GM12874 (cell line): ENCODE measurements around the gene PRDX5.

Experiments
- TF ChIP-seq, protein P1 (sequence below): IDR thresholded peaks from 2 replicates; pipeline ENCODE4 v1.5.1; 2011; ENCODE audit warnings: low read depth, mild to moderate bottlenecking, control low read depth, low read length, moderate library complexity; ENCODE audit not compliant: insufficient read depth

Gene PRDX5

DNA sequence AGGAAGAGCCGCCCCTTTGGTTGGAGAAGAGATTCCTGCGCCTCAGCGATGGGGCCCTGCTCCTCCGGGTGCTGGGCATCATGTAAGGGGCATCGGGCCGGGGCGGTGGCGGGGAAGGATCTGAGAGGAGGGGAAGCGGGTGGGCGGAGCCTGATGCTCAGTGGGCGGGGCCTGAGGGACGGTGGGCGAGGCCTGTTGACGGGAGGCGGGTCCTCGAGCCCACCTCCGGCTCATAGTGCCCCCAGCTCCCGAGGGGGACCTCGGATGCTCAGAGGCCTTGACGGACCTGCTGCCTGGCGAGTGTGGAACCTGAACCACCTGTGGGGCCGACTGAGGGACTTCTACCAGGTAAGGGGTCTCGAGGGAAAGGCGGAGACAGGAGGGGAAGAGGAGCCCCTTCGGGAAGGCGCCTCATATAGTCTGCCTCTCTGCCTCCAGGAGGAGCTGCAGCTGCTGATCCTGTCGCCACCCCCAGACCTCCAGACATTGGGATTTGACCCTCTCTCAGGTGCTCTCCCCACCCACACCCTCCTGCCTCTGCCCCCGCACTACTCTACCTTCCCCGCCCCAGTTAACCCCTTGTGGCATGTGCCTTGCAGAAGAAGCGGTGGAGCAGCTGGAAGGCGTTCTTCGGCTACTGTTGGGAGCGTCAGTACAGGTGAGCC, 22.9 kb downstream of the PRDX5 start:
- TF ChIP-seq, protein P1, sequence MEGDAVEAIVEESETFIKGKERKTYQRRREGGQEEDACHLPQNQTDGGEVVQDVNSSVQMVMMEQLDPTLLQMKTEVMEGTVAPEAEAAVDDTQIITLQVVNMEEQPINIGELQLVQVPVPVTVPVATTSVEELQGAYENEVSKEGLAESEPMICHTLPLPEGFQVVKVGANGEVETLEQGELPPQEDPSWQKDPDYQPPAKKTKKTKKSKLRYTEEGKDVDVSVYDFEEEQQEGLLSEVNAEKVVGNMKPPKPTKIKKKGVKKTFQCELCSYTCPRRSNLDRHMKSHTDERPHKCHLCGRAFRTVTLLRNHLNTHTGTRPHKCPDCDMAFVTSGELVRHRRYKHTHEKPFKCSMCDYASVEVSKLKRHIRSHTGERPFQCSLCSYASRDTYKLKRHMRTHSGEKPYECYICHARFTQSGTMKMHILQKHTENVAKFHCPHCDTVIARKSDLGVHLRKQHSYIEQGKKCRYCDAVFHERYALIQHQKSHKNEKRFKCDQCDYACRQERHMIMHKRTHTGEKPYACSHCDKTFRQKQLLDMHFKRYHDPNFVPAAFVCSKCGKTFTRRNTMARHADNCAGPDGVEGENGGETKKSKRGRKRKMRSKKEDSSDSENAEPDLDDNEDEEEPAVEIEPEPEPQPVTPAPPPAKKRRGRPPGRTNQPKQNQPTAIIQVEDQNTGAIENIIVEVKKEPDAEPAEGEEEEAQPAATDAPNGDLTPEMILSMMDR, result no peak

DNA sequence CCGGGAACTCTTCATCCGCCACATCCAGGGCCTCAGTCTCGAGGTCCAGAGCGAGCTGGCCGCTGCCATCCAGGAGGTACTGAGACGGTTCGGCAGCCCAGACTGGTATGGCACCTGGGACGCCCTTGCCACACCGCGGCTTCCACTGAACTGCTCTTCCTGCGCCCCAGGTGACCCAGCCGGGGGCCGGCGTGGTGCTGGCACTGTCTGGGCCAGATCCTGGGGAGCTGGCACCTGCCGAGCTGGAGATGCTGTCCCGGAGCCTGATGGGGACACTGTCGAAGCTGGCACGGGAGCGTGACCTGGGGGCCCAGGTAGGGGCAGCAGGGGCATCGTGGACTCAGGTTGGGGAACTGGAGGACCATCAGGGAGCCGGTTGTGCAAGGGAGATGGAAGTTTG, 23.5 kb downstream of the PRDX5 start:
- TF ChIP-seq, protein P1, result no peak

DNA sequence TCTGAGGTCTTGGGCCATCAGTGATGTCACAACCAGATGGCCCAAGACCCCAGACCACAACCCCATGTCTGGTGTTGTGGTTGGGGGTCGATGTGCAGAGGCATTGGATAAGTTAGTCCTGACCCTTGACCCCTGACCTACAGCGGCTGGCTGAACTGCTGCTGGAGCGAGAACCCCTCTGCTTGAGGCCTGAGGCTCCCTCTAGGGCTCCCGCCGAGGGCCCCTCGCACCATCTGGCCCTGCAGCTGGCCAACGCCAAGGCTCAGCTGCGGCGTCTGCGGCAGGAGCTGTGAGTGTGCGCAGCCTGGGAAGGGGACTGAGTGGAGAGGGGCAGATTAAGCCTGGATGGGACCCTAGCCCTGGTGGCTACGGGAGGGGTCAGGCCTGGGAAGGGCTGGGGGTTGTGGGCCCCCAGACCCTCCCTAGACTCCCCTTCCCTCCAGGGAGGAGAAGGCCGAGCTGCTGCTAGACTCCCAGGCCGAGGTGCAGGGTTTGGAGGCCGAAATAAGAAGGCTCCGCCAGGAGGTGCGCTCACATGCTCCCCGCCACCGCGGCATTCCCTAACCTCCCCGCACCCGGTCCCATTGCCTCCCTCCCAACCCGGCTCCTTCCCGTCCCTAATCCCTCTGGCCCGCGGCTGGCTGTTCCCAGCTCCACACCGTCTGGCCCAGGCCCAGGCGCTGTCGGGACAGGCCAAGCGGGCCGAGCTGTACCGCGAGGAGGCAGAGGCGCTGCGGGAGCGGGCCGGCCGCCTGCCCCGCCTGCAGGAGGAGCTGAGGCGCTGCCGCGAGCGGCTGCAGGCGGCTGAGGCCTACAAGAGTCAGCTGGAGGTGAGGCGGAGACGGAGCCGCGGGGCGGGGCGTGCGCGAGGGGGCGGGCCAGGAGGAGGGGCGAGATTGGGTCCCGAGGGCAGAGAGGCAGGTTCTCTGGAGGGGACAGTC, 24.2 kb downstream of the PRDX5 start:
- TF ChIP-seq, protein P1, result peak; percentile 42

DNA sequence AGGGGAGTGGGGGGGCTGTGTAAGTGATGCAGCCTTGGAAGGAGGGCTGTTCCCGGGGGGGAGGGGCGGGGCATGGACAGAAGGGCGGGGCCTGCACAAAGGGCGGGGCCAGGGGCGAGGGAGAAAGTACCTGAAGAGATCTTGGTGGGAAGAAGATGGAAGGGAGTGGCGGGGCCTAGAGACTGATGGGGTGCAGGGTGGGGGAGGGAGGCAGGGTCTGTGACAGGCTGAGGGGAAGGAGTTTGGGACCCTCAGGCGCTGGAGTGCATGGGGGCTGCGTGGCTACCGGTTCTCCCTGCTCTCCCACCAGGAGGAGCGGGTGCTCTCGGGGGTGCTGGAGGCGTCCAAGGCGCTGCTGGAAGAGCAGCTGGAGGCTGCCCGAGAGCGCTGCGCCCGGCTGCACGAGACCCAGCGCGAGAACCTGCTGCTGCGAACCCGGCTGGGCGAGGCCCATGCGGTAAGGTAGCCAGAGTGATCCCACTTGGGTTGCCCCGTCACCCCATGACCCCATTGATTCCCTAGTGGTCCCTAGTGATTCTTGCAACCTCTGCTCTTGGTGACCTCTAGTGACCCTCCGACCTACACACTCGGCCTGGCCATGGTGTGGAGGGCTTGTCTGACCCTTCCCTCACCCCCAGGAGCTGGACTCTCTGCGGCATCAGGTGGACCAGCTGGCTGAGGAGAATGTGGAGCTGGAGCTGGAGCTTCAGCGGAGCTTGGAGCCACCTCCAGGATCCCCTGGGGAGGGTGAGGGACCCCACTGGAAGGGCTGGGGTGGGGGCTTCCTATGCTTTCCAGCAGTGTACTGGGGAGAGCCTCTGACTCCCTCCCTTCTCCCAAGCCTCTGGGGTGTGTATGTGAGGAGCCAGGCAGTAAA, 25.2 kb downstream of the PRDX5 start:
- TF ChIP-seq, protein P1, result no peak

DNA sequence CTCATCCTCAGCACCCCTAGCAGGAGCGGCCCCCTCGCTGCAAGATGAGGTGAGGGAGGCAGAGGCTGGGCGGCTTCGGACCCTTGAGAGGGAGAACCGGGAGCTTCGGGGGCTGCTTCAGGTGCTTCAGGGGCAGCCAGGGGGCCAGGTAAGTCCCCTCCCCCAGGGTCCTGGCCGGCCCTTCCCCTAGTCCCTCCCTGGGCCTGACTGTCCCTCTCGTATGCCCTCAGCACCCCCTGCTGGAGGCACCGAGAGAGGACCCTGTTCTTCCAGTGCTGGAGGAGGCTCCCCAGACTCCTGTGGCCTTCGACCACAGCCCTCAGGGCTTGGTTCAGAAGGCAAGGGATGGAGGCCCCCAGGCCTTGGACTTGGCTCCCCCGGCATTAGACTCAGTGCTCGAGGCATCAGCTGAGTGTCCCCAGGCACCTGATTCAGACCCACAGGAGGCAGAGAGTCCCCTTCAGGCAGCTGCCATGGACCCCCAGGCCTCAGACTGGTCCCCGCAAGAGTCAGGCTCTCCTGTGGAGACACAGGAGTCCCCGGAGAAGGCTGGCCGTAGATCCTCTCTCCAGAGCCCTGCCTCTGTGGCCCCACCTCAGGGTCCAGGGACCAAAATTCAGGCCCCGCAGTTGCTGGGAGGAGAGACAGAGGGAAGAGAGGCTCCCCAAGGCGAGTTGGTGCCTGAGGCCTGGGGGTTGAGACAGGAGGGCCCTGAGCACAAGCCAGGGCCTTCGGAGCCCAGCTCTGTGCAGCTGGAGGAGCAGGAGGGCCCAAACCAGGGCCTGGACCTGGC, 26.0 kb downstream of the PRDX5 start:
- TF ChIP-seq, protein P1, result peak; percentile 47; the same call in 1 of the 2 replicates

DNA sequence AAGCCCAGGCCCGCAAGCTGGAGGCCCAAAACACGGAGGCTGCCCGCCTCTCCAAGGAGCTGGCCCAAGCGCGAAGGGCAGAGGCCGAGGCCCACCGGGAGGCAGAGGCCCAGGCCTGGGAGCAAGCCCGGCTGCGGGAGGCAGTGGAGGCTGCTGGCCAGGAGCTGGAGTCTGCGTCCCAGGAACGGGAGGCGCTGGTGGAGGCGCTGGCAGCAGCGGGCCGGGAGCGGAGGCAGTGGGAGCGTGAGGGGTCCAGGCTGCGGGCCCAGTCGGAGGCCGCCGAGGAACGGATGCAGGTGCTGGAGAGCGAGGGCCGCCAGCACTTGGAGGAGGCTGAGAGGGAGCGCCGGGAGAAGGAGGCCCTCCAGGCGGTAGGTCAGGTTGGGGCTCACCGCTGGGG, 26.9 kb downstream of the PRDX5 start:
- TF ChIP-seq, protein P1, result no peak
